ENCODE results near the gene PLLP. TPM values are rescaled to one million over a fixed set of nuclear protein-coding genes. Genes with fewer than 3 reads are reported as not detected.

PLLP gene
- total RNA-seq, 1 donor from 2014 or later: 13.7 TPM

DNA sequence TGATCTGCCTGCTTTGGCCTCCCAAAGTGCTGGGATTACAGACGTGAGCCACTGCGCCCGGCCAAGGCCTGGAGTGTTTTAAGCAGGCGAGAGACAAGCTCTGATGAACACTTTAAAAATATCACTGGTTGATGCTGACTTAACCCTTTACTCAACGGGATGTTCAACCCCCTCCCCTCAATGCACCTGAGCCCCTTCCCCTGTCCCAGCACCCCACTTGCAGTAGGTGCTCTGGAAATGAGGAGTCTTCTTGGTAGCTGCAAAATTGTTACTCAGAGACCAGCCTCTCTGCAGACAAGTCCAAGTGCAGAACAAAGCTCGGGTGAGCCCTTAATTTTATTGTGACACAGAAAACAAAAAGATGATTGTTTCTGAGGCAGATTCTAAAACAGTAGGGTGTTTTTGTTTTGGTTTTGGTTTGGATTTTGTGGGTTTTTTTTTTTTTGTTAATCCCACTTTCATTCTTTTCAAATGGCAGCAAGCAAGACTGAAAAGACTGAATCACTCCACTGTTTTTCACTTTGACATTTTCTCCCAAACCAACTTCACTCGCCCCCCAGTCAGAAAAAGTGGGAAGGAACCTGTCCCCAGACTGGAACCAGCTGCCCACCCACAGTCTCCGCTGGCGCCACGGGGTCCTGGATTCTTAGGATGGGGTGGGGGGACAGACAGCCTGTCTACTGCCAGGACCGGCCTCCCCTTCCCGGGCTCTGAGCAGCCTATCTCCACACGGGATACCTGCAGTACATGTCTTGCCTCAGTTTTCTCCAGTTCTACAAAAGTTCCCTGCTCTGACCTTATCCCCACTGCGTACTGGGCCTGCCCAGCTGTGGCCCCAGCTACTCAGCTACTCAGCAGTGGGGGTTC, 5.2 kb upstream of the PLLP start:
- Histone ChIP-seq H3K36me3 (ENCODE audit: control insufficient read depth, insufficient read depth, low read length) (no peaks in the 10 kb centered on the region), H3K27me3 (ENCODE audit: control insufficient read depth, insufficient read depth, low read length) (no peaks in the 10 kb centered on the region), H3K4me3 (ENCODE audit: low read depth, low read length) (no peak overlapping the region)
- no peak for DNase-seq (ENCODE audit: low read depth)
- no peak for FAIRE-seq
- TF ChIP-seq, protein P1, sequence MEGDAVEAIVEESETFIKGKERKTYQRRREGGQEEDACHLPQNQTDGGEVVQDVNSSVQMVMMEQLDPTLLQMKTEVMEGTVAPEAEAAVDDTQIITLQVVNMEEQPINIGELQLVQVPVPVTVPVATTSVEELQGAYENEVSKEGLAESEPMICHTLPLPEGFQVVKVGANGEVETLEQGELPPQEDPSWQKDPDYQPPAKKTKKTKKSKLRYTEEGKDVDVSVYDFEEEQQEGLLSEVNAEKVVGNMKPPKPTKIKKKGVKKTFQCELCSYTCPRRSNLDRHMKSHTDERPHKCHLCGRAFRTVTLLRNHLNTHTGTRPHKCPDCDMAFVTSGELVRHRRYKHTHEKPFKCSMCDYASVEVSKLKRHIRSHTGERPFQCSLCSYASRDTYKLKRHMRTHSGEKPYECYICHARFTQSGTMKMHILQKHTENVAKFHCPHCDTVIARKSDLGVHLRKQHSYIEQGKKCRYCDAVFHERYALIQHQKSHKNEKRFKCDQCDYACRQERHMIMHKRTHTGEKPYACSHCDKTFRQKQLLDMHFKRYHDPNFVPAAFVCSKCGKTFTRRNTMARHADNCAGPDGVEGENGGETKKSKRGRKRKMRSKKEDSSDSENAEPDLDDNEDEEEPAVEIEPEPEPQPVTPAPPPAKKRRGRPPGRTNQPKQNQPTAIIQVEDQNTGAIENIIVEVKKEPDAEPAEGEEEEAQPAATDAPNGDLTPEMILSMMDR (IDR thresholded peaks at IDR 0.05; ENCODE audit: insufficient read depth, low read length, severe bottlenecking): no peak

DNA sequence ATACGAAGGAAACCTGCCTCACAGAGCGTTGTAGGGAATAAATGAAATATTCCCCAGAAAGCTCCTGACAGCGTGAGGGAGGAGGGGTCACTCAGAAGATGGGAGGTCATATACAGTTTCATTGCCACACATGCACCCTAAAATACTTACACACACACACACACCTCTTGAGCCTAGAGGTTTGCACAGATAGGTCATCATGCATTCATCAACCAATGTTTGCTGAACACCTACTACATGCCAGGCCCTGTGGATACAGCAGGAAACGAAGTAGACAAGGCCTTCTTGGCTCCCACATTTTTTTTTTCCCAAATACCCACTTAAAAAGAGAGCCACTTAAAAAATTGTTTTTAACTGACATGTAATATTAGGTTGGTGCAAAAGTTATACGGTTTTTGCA, 907 bp upstream of the PLLP start:
- Histone ChIP-seq H3K36me3 (ENCODE audit: control insufficient read depth, insufficient read depth, low read length) (no peaks in the 10 kb centered on the region), H3K4me3 (ENCODE audit: low read depth, low read length) (no peak overlapping the region), H3K27me3 (ENCODE audit: control insufficient read depth, insufficient read depth, low read length) (peaks cover 4% of the 10 kb centered on the region)
- FAIRE-seq (no peak), DNase-seq (ENCODE audit: low read depth) (no peak)
- TF ChIP-seq, protein P1 (IDR thresholded peaks at IDR 0.05; ENCODE audit: insufficient read depth, low read length, severe bottlenecking): no peak

DNA sequence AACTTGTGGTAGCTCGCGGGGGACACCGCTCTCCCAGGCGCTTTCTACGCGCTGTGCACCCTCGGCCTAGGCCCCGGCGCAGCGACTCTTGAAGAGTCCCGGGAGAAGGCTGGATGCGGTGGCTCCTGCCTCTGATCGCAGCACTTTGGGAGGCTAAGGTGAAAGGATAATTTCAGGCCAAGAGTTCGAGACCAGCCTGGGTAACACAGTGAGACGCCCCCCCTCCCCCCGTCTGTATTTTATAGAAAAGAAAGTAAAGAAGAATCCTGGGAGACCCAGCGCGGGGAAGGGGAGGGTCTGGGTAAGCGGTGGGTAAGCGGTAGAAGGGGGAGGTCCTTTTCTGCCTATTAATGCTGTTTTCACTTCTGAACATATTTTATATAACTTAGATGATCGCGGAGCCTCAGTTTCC, 486 bp upstream of the PLLP start:
- no peaks in the 10 kb centered on the region for H3K36me3 ChIP-seq (ENCODE audit: control insufficient read depth, insufficient read depth, low read length)
- FAIRE-seq (no peak), DNase-seq (ENCODE audit: low read depth) (no peak)
- peak overlapping the region; percentile 47 for H3K4me3 ChIP-seq (ENCODE audit: low read depth, low read length)
- peaks cover 4% of the 10 kb centered on the region for H3K27me3 ChIP-seq (ENCODE audit: control insufficient read depth, insufficient read depth, low read length)
- TF ChIP-seq, protein P1 (IDR thresholded peaks at IDR 0.05; ENCODE audit: insufficient read depth, low read length, severe bottlenecking): no peak

DNA sequence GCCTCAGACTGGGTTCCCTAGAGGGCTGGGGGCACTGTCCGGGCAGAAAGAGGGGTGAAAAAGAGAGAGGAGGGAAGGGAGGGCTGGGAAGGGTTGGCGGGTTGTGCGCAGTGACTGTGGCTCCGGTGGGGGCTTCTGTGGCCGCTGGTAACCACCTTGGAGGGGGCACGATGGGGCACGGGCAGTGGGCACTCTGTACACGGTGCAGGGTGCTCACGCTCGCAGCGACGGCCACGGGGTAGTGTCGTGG, 588 bp downstream of the PLLP start:
- TF ChIP-seq, protein P1 (IDR thresholded peaks at IDR 0.05; ENCODE audit: insufficient read depth, low read length, severe bottlenecking): no peak
- H3K4me3 ChIP-seq (ENCODE audit: low read depth, low read length): peak overlapping the region; percentile 47
- FAIRE-seq (no peak), DNase-seq (ENCODE audit: low read depth) (no peak)
- no peaks in the 10 kb centered on the region for H3K36me3 ChIP-seq (ENCODE audit: control insufficient read depth, insufficient read depth, low read length)
- H3K27me3 ChIP-seq (ENCODE audit: control insufficient read depth, insufficient read depth, low read length): peaks cover 4% of the 10 kb centered on the region

DNA sequence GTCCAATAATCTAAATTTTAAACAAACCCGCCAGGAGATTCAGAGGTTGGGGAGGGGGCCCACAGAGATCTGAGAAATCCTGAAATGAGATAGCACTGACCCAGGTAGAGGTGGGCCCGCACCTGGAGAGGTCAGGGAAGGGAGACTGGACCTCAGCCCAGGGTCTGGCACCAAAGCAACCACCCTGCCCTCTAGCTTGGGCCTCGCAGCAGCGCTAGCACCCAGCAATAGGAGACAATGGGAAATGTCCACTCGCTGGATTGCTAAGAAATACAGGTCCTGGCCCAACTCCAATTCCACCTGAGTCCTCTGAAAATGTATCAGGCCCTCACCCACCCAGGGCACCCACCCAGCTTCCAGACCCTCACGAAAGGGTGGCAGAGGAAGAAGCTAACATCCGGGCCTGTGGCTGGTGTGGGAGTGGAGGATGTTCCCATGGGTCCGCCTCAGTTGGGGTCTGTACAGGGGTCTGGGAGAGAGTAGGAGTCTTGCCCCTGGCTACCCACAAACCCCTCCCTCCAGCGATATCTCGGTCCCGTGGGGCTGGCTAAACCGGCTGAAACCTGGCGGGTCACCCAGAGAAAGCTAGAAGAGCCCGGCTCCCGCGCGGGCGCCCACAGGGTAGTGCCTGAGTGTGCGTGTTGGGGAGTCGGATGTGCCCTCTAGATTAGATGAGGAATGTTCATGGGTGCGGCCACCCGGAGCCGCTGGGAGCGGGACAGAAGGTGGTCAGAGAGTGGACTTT, 1.1 kb downstream of the PLLP start:
- H3K27me3 ChIP-seq (ENCODE audit: control insufficient read depth, insufficient read depth, low read length): peaks cover 4% of the 10 kb centered on the region
- DNase-seq (ENCODE audit: low read depth): no peak
- TF ChIP-seq, protein P1 (IDR thresholded peaks at IDR 0.05; ENCODE audit: insufficient read depth, low read length, severe bottlenecking): no peak
- H3K4me3 ChIP-seq (ENCODE audit: low read depth, low read length): peak overlapping the region; percentile 47
- FAIRE-seq: no peak
- no peaks in the 10 kb centered on the region for H3K36me3 ChIP-seq (ENCODE audit: control insufficient read depth, insufficient read depth, low read length)
